HG02642 (cell line): ENCODE data around the gene ACOD1.
A peak's percentile ranks its signal among the peaks of the same experiment; 100 is the strongest.
"Not testable (repeated sequence)": the region's sequence is repeated elsewhere in the genome, so short reads cannot be mapped to it uniquely, and the experiment has no call there.

Source experiments
- ATAC-seq: cut with Tn5 transposase; IDR thresholded peaks from one replicate; pipeline ENCODE4 v1.9.1; 2021; ENCODE audit warnings: mild to moderate bottlenecking; ENCODE audit not compliant: unreplicated experiment, poor library complexity

ACOD1 gene

GRCh38 chr13:76944456-76944855 is 3.9 kb upstream of the ACOD1 start:
- ATAC-seq = no peak

- ATAC-seq = no peak
Observed at GRCh38 chr13:76950101-76950500, 1.8 kb downstream of the ACOD1 start.

DNA sequence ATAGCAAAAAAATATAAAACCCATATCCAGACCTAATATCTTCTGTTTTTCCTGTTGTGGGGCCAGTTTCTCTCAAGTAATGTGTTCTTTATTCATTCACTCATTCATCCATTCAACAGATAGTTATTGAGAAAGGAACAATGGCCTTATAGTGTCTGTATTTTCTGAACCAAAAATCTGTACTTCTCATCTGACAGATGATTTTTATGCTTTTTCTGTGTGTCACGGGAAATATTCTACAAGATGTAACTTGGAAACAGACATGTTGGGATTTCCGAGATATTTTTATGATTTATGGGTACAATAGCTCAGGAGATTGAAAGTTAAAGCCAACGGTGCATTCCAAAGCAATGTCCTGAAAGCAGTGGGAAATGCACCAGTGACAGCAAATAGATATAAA is 5.7 kb downstream of the ACOD1 start:
- ATAC-seq = no peak

DNA sequence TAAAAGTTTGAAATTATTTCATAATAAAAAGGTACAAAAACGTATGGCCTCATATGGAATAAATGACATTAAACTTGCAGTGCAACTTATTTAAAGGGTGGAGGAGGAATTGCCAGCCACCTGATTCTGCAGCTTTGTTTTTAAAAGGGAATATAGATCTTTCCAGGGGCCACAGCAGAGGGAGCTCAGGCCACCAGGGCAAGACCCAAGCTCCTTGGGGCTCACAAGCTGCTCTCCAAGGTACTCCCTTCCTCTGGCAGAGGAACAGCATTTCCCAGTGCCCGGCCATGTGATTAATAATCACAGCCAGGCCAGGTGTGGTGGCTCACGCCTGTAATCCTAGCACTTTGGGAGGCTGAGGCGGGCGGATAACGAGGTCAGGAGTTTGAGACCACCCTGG is 6.2 kb downstream of the ACOD1 start:
- ATAC-seq = no peak

DNA sequence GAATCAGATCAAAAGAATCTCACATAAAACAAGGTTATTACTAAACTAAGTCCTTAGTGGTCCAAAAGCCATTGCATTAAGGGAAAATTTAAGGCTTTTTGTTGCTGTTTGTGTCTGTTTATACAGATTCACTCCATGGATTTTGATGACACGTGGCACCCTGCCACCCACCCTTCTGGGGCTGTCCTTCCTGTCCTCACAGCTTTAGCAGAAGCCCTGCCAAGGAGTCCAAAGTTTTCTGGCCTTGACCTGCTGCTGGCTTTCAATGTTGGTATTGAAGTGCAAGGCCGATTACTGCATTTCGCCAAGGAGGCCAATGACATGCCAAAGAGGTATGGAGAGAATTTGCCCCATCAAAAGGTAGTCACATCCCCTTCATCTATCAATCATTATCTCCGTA is 6.9 kb downstream of the ACOD1 start:
- no peak for ATAC-seq

- ATAC-seq = no peak
Observed at GRCh38 chr13:76955661-76956060, 7.3 kb downstream of the ACOD1 start.

DNA sequence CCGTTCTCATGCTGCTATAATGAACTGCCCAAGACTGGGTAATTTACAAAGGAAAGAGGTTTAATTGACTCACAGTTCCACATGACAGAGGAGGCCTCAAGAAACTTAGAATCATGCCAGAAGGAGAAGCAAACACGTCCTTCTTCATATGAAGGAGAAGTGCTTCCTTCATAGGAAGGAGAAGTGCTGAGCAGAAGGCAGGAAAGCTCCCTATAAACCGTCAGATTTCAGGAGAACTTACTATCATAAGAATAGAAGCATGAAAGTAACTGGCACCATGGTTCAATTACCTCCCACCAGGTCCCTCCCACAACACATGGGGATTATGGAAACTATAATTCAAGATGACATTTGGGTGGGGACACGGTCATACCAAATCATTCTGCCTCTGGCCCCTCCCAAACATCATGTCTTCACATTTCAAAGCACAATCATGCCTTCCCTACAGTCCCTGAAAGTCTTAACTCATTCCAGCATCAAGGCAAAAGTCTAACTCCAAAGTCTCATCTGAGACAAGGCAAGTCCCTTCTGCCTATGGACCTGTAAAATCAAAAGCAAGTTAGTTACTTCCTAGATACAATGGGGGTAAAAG is 10.6 kb downstream of the ACOD1 start:
- no peak for ATAC-seq

DNA sequence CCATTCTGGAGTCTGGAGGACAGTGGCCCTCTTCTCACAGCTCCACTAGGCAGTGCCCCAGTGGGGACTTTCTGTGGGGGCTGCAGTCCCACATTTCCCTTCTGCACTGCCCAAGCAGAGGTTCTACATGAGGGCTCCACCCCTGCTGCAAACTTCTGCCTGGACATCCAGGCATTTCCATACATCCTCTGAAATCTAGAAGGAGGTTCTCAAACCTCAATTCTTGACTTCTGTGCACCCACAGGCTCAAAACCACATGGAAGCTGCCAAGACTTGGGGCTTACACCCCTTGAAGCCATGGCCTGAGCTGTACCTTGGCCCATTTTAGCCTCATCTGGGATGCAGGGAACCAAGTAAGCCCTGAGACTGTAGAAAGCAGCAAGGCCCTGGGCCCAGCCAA is 11.4 kb downstream of the ACOD1 start:
- ATAC-seq = not testable (repeated sequence)

- no peak for ATAC-seq
Observed at GRCh38 chr13:76965759-76966421, 17.6 kb downstream of the ACOD1 start.

- no peak for ATAC-seq
Observed at GRCh38 chr13:76967031-76967430, 18.7 kb downstream of the ACOD1 start.

DNA sequence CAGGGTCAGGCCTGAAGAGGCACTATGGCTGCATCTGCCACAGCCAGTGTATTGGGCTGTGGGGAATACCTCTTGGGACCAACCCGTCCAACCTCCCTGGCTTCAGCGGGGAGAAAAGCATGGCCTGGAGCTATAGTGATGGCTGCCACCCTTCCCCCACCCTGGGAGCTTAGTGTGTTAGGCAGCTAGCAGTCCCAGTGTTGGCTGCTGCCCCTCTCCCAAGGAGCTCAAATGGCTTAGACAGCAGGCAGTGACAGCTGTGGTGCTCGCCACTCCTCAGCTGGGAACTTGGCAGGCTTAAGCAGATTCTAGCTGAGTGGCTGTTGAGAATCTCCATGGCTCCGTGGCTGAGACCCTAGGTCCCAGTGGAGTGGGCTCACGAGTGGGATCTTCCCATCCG is 19.7 kb downstream of the ACOD1 start:
- ATAC-seq = no peak

DNA sequence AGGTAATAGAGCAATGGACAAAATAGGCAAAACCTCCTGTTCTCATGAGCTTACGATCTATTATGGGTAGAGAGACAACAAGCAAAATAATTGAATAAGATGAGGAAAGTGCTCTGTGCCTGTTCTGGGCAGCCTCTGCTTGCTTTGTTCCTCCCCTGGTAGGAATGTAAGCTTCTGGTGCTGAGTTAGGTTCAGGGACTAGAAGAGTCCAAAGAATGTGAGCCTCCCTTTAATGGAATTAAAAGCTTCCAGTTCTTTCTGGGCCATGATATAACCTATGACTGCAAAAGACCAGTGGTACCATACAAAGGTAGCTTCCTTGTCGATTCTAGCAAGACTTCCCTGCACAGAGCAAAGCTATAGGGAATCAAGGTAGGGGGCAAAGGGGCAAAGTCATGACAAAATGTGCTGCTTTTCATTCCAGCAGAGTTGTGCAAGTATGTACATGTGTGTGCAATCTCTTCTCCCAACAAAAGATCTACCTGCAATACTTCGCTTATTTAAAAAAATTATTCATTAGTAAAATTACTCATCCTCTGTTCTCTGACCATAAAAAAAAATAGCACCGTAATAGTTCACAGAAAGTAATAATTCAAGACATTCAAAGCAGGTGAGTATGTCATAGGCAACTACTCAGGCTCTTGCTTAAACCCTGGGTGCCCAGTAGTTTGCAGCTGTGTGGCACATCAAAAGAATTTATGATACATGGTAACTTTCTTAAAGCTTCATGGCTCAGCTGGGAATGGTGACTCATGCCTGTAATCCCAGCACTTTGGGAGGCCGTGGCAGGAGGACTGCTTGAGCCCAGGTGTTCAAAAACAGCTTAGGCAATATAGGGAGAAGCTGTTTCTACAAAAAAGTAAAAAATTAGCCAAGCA is 21.4 kb downstream of the ACOD1 start:
- ATAC-seq = no peak

DNA sequence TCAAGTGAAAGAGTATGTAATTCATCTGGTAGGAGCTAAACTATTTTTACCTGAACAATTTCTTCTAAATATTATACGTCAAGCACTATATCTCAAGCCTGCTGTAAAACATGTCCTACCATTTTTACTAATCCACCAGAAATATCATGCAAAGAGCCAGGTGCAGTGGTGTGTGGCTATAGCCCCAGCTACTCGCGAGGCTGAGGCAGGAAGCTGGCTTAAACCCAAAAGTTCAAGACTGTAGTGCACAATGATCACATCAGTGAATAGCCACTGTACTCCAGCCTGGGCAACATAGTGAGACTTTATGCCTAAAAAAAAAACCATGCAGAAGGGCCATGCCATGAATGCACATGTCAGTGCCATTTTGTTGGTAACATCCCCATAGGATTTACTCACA is 22.9 kb downstream of the ACOD1 start:
- ATAC-seq = peak; percentile 67

DNA sequence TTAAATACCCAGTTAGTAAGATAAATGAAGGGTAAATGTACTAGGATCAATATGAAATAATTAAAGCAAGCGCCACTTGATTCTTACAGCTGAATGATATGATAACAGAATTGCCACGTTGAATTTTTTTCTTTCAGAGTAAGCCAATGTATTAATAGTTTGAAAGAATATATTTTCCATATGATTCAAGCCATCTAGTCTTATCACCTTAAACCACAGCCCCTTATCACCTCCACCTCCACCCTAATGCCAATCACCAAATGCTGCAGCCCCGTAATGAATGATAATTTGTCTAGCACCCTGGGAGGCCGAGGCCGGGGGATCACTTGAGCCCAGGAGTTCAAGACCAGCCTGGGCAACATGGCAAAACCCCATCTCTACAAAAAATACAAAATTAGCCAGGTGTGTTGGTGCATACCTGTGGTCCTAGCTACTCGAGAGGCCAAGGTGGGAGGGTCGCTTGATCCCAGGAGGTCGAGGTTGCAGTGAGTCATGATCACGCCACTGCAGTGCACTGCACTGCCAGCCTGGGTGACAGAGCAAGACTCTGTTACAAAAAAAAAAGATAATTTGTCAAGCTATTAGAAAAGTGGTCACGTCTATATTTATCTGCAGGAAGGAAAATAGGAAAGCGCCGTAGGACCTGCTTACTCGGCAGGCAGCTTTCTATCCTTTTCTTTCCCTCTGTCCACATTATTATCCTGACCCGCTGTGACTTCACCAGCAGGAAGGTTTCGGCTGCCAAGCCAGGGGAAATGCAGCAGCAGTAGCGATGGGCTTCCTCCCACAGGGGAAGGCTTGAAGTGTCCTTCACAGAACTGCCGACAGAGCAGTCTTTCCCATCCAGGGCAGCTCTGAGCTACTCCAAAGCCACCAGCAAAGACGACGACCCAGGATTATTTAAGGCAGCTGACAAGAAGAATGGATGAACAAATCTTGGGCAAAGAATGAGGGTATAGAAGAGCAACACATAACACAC is 23.8 kb downstream of the ACOD1 start:
- no peak for ATAC-seq

GRCh38 chr13:76973920-76974617 is 25.8 kb downstream of the ACOD1 start:
- no peak for ATAC-seq

GRCh38 chr13:76974618-76974975 is 26.3 kb downstream of the ACOD1 start:
- ATAC-seq = no peak

DNA sequence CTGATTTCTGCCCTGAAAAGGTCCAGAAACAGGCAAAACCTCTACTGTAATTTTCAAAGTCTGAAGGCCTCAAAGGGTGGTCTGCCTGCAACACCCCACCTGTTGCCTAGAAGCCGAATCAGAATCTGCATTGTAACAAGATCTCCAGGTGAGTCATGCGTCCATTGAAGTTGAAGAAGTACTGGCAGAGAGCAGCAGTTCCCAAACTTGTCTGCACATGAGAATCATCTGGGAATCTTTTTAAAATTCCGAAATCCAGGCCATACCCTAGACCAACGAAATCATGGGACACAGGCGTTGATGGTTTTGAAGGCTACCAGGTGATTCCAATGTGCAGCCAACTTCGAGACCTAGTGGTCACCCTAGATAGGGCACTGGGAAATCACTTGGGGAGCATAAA is 27.6 kb downstream of the ACOD1 start:
- no peak for ATAC-seq

GRCh38 chr13:76976490-76976889 is 28.2 kb downstream of the ACOD1 start:
- no peak for ATAC-seq

DNA sequence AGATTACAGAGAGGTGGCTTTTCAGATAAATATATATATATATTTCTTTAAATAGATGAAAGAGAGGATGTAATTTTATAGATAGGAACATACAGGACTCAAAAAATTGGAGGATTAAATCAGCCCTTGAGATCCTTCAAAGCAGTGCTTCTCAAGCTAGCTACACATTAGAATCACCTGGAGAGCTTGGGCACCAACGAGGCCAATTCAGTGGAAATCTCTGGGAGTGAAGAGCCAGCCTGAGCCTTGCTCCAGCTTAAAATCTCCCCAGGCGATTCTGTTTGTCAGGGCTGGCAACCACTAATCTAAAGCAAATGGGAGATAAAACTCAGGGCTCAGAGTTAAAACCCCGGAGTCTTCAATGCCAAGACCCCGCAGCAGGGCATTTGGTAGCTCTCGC is 28.6 kb downstream of the ACOD1 start:
- ATAC-seq = no peak
